GM03348 (cell line): ENCODE results near the gene PDE10A.

Experiments
- DNase-seq: peaks from one replicate; pipeline ENCODE4 v3.0.0; 2012; ENCODE audit warnings: low spot score

PDE10A gene

GRCh38 chr6:165655191-165655590 lies 7.8 kb downstream of the PDE10A start:
- no peak for DNase-seq

- no peak for DNase-seq
Measured at GRCh38 chr6:165654144-165654543, 8.9 kb downstream of the PDE10A start.

GRCh38 chr6:165653607-165654006 lies 9.4 kb downstream of the PDE10A start:
- DNase-seq, result no peak

- no peak for DNase-seq
Measured at GRCh38 chr6:165653196-165653595, 9.8 kb downstream of the PDE10A start.

GRCh38 chr6:165652766-165653165 lies 10.3 kb downstream of the PDE10A start:
- no peak for DNase-seq

- no peak for DNase-seq
Measured at GRCh38 chr6:165649166-165650137, 13.6 kb downstream of the PDE10A start.

- no peak for DNase-seq
Measured at GRCh38 chr6:165647041-165647440, 16.0 kb downstream of the PDE10A start.

GRCh38 chr6:165645919-165646318 lies 17.1 kb downstream of the PDE10A start:
- DNase-seq, result no peak

GRCh38 chr6:165644586-165645266 lies 18.3 kb downstream of the PDE10A start:
- no peak for DNase-seq

GRCh38 chr6:165643015-165643414 lies 20.0 kb downstream of the PDE10A start:
- no peak for DNase-seq

- no peak for DNase-seq
Measured at GRCh38 chr6:165641672-165642156, 21.3 kb downstream of the PDE10A start.

- DNase-seq, result no peak
Measured at GRCh38 chr6:165640806-165641205, 22.2 kb downstream of the PDE10A start.

GRCh38 chr6:165638530-165638929 lies 24.5 kb downstream of the PDE10A start:
- DNase-seq, result no peak

- DNase-seq, result no peak
Measured at GRCh38 chr6:165637586-165637985, 25.5 kb downstream of the PDE10A start.

- peak; percentile 18 for DNase-seq
Measured at GRCh38 chr6:165636402-165637048, 26.5 kb downstream of the PDE10A start.

- DNase-seq, result no peak
Measured at GRCh38 chr6:165635965-165636364, 27.1 kb downstream of the PDE10A start.

- no peak for DNase-seq
Measured at GRCh38 chr6:165634101-165634880, 28.8 kb downstream of the PDE10A start.

GRCh38 chr6:165632194-165632593 lies 30.8 kb downstream of the PDE10A start:
- DNase-seq, result no peak

GRCh38 chr6:165630544-165630953 lies 32.5 kb downstream of the PDE10A start:
- no peak for DNase-seq

GRCh38 chr6:165628955-165629354 lies 34.1 kb downstream of the PDE10A start:
- no peak for DNase-seq

GRCh38 chr6:165627366-165627765 lies 35.7 kb downstream of the PDE10A start:
- DNase-seq, result no peak

GRCh38 chr6:165626711-165627110 lies 36.3 kb downstream of the PDE10A start:
- no peak for DNase-seq
